ENCODE data around the gene CDH24. TPM values are rescaled to one million over a fixed set of nuclear protein-coding genes. Genes with fewer than 3 reads are reported as not detected.
A peak's percentile ranks its signal among the peaks of the same experiment; 100 is the strongest.

The CDH24 gene
- total and polyA plus RNA-seq, 9 of the 15 experiments (the other 6 are each of a cell fraction or from before 2014, with no cell fraction given): 0.04 to 16.2 (median 4.9) TPM

GRCh38 chr14:23034498-23035302 lies 22.6 kb downstream of the CDH24 start, which contains the start of gene PSMB5 (continued):
- TF ChIP-seq HINFP (tag; conservative IDR thresholded peaks at IDR 0.05; ENCODE audit: low read depth) (peak; percentile 1; the same call in 1 of the 2 replicates), MTA1 (IDR thresholded peaks at IDR 0.05; ENCODE audit: borderline replicate concordance) (no peak), ZNF197 (CRISPR knock-in tag; IDR thresholded peaks at IDR 0.05; ENCODE audit: low read depth) (peak; percentile 93), ZNF232 (CRISPR knock-in tag; IDR thresholded peaks at IDR 0.05) (no peak), ZFP36 (IDR thresholded peaks at IDR 0.05; ENCODE audit: low read depth, low read length, partially characterized antibody) (no peak), OTX1 (CRISPR knock-in tag; IDR thresholded peaks at IDR 0.05) (no peak), TRIM28 (IDR thresholded peaks at IDR 0.05) (no peak), ZNF76 (CRISPR knock-in tag; IDR thresholded peaks at IDR 0.05; ENCODE audit: borderline replicate concordance) (no peak), NR3C1 (CRISPR knock-in tag; IDR thresholded peaks at IDR 0.05) (no peak), YBX1 (IDR thresholded peaks at IDR 0.05) (no peak), NFE2 (IDR thresholded peaks at IDR 0.05; ENCODE audit: low read depth) (peak; percentile 93), E4F1 (CRISPR knock-in tag; IDR thresholded peaks at IDR 0.05; ENCODE audit: borderline replicate concordance) (no peak), KAT8 (IDR thresholded peaks at IDR 0.05; ENCODE audit: low read depth) (no peak), NONO (IDR thresholded peaks at IDR 0.05; ENCODE audit: low read depth in 2 of 2, low read length in 1 of 2) (no peak), SAFB2 (IDR thresholded peaks at IDR 0.05; ENCODE audit: borderline replicate concordance, low read depth, low read length, severe bottlenecking) (no peak), SUPT5H (IDR thresholded peaks at IDR 0.05) (peak; percentile 83), ZC3H4 (CRISPR knock-in tag; IDR thresholded peaks at IDR 0.05; ENCODE audit: borderline replicate concordance) (no peak), ZKSCAN1 (IDR thresholded peaks at IDR 0.05; ENCODE audit: low read depth, low read length) (no peak), JUND (IDR thresholded peaks at IDR 0.05; ENCODE audit: borderline replicate concordance, low read depth, low read length) (peak; percentile 16; the same call in 1 of the 2 replicates), JUND (tag; IDR thresholded peaks at IDR 0.05; ENCODE audit: borderline replicate concordance, low read depth, low read length) (peak; percentile 83; the same call in 2 of the 3 replicates), HNRNPUL1 (IDR thresholded peaks at IDR 0.05; ENCODE audit: low read length) (no peak), MITF (IDR thresholded peaks at IDR 0.05) (no peak), ARNT (IDR thresholded peaks at IDR 0.05) (peak; percentile 55 to 59; a peak in 2 of 4 replicates)
